ENCODE data around the gene OR2W3. TPM values are rescaled to one million over a fixed set of nuclear protein-coding genes. Genes with fewer than 3 reads are reported as not detected.

Gene OR2W3
- total and polyA plus RNA-seq, 2 of the 8 experiments (the other 6 are each of a cell fraction or from before 2014, with no cell fraction given), result 0.12 to 1.1 TPM

GRCh38 chr1:247883346-247883745 lies 12.0 kb upstream of the OR2W3 start:
- Histone ChIP-seq H3K9ac (replicated peaks in 1 of 4; ENCODE audit: extremely low read depth in 1 of 4, low read depth in 3 of 4, low read length in 3 of 4) (no peak overlapping the region), H3K14ac (ENCODE audit: insufficient read length) (no peak overlapping the region), H2AK5ac (ENCODE audit: low read depth, low read length) (no peak overlapping the region), H4K91ac (replicated peaks; ENCODE audit: insufficient read length, low read length) (no peak overlapping the region), H3K9me3 (ENCODE audit: insufficient read depth in 2 of 2, low read depth in 1 of 2, low read length in 1 of 2) (peaks cover 53 to 59% of the 10 kb centered on the region in 2 experiments), H3K4me2 (ENCODE audit: insufficient read depth in 1 of 2, low read depth in 2 of 2, low read length in 2 of 2) (no peak overlapping the region), H3K79me1 (ENCODE audit: low read depth, low read length) (no peaks in the 10 kb centered on the region), H2AFZ (ENCODE audit: low read length) (no peak overlapping the region), H4K5ac (ENCODE audit: insufficient read length, low read depth, low read length) (no peak overlapping the region), H3K23me2 (ENCODE audit: low read depth, low read length) (no peaks in the 10 kb centered on the region), H4K20me1 (replicated peaks in 1 of 2; ENCODE audit: control insufficient read depth in 1 of 2, insufficient read depth in 2 of 2, low read length in 2 of 2) (no peaks in the 10 kb centered on the region), H2BK20ac (ENCODE audit: low read length) (no peak overlapping the region), H2BK120ac (replicated peaks; ENCODE audit: low read depth, low read length) (no peak overlapping the region), H3K56ac (replicated peaks; ENCODE audit: insufficient read length, low read depth, low read length) (no peak overlapping the region), H2BK15ac (ENCODE audit: low read length) (no peak overlapping the region), H3K23ac (ENCODE audit: insufficient read length) (no peak overlapping the region), H3K79me2 (ENCODE audit: control insufficient read depth in 1 of 2, insufficient read depth in 2 of 2, low read length in 2 of 2) (no peaks in the 10 kb centered on the region), H3K18ac (ENCODE audit: extremely low read depth, low read length) (no peak overlapping the region), H3K4ac (replicated peaks; ENCODE audit: insufficient read length, low read depth, low read length) (no peak overlapping the region), H3K4me1 (replicated peaks in 1 of 4; ENCODE audit: control insufficient read depth in 3 of 4, insufficient read depth in 4 of 4, low read length in 3 of 4) (no peaks in the 10 kb centered on the region), H3K4me3 (ENCODE audit: extremely low read depth in 1 of 4, insufficient read depth in 2 of 4, low read depth in 3 of 4, low read length in 4 of 4) (no peak overlapping the region), H3K27me3 (replicated peaks in 1 of 4; ENCODE audit: control insufficient read depth in 3 of 4, extremely low read depth in 1 of 4, insufficient read depth in 3 of 4, low read length in 3 of 4) (no peaks in the 10 kb centered on the region), H4K8ac (ENCODE audit: extremely low read depth, insufficient read depth, low read length) (no peak overlapping the region), H3K36me3 (ENCODE audit: control insufficient read depth in 2 of 4, insufficient read depth in 4 of 4, low read length in 3 of 4) (no peaks in the 10 kb centered on the region; a peak in 1 of 8 replicates), H2BK12ac (ENCODE audit: low read depth, low read length) (no peak overlapping the region), H2BK5ac (ENCODE audit: low read depth, low read length) (no peak overlapping the region), H3K27ac (ENCODE audit: low read depth, low read length) (no peak overlapping the region)
- POLR2A ChIA-PET (ENCODE audit: partially characterized antibody), result no interaction called here
- FAIRE-seq (no peak), DNase-seq (ENCODE audit: low read depth in 1 of 2, low spot score in 2 of 2) (no peak)
- WGBS, 2 experiments (ENCODE audit: extremely low coverage in 1 of 2, insufficient coverage in 1 of 2, insufficient read length in 1 of 2, insufficient replicate concordance in 2 of 2, low coverage in 1 of 2, low lambda C conversion rate in 2 of 2, missing lambda C conversion rate in 1 of 2), result 81% methylated on average over 9 of the region's 9 CpGs; no CpG with 5 or more reads in 1 of the 2 experiments
- CTCF ChIA-PET (ENCODE audit: partially characterized antibody), result no interaction called here
- TF ChIP-seq CHD7 (IDR thresholded peaks at IDR 0.05; ENCODE audit: insufficient replicate concordance, low read length), result no peak

Data from H1 (cell line).